ENCODE measurements around the gene ADGRE3.
A peak's percentile ranks its signal among the peaks of the same experiment; 100 is the strongest.

The ADGRE3 gene

GRCh38 chr19:14575428-14575980 lies 99.1 kb downstream of the ADGRE3 start:
- TF ChIP-seq CTCF (conservative IDR thresholded peaks at IDR 0.05): no peak
- H3K27ac ChIP-seq: no peak overlapping the region

GRCh38 chr19:14571695-14572490 lies 102.8 kb downstream of the ADGRE3 start, which contains the start of gene NDUFB7:
NDUFB7 (minus strand) TSS chr19:14572066; CDS start chr19:14572000, 66 bp downstream.
- H3K27ac ChIP-seq: peak within 1 kb of the TSS; percentile 90
- TF ChIP-seq CTCF (conservative IDR thresholded peaks at IDR 0.05): peak; percentile 96

GRCh38 chr19:14570864-14571527 lies 103.6 kb downstream of the ADGRE3 start:
- no peak for TF ChIP-seq CTCF (conservative IDR thresholded peaks at IDR 0.05)
- peak overlapping the region; percentile 90 for H3K27ac ChIP-seq

All from VCaP (cell line).